Measurements from ENCODE around the gene CD22. TPM values are rescaled to one million over a fixed set of nuclear protein-coding genes. Genes with fewer than 3 reads are reported as not detected.

CD22 gene
- total and polyA plus RNA-seq, 10 of the 15 experiments (the other 5 are each of a cell fraction or from before 2014, with no cell fraction given) = 23.0 to 344 (median 181) TPM

GRCh38 chr19:35346193-35347052 lies 17.4 kb downstream of the CD22 start (continued):
- TF ChIP-seq RCOR1 (conservative IDR thresholded peaks at IDR 0.05; ENCODE audit: low read depth, low read length) = no peak
- peak in 1 of 2 experiments; percentile 57; a peak in 1 of 4 replicates for TF ChIP-seq ETV6 (conservative IDR thresholded peaks at IDR 0.05 in 1 of 2, IDR thresholded peaks at IDR 0.05 in 1 of 2; ENCODE audit: borderline replicate concordance in 1 of 2, low read depth in 1 of 2)
- peak; percentile 98 for TF ChIP-seq NBN (IDR thresholded peaks at IDR 0.05)
- TF ChIP-seq MTA3 (IDR thresholded peaks at IDR 0.05; ENCODE audit: borderline replicate concordance, low read length) = 0 out of 2 replicates have a peak, but pooled peaks have one; percentile 10
- TF ChIP-seq NFYB (IDR thresholded peaks at IDR 0.05; ENCODE audit: insufficient read depth, low read depth, low read length) = no peak
- no peak for TF ChIP-seq BCLAF1 (IDR thresholded peaks at IDR 0.05)
- peak; percentile 20; the same call in 1 of the 2 replicates for TF ChIP-seq CBFB (IDR thresholded peaks at IDR 0.05; ENCODE audit: low read depth)
- TF ChIP-seq MXI1 (IDR thresholded peaks at IDR 0.05; ENCODE audit: low read depth, low read length) = peak; percentile 84
- TF ChIP-seq PRDM15 (CRISPR knock-in tag; IDR thresholded peaks at IDR 0.05) = no peak
- TF ChIP-seq EED (IDR thresholded peaks at IDR 0.05; ENCODE audit: low read depth) = peak; percentile 88
- TF ChIP-seq IRF4 (IDR thresholded peaks at IDR 0.05; ENCODE audit: low read depth, low read length) = peak; percentile 83
- TF ChIP-seq GABPA (IDR thresholded peaks at IDR 0.05; ENCODE audit: low read depth) = no peak
- TF ChIP-seq POLR2A (IDR thresholded peaks at IDR 0.05; ENCODE audit: low read depth, low read length) = no peak; the same call in 1 of the 2 replicates
- 0 out of 2 replicates have a peak, but pooled peaks have one; percentile 42 for TF ChIP-seq NKRF (conservative IDR thresholded peaks at IDR 0.05)
- TF ChIP-seq PBX3 (IDR thresholded peaks at IDR 0.05; ENCODE audit: insufficient replicate concordance, low read depth, low read length) = peak; percentile 4
- peak; percentile 72; the same call in 1 of the 2 replicates for TF ChIP-seq MYB (IDR thresholded peaks at IDR 0.05; ENCODE audit: borderline replicate concordance, low read depth, low read length)
- peak; percentile 5; the same call in 1 of the 2 replicates for TF ChIP-seq NFIC (IDR thresholded peaks at IDR 0.05; ENCODE audit: low read depth, low read length)
- TF ChIP-seq SIX5 (IDR thresholded peaks at IDR 0.05; ENCODE audit: low read depth, low read length, severe bottlenecking) = no peak
- no peak for TF ChIP-seq NFXL1 (IDR thresholded peaks at IDR 0.05; ENCODE audit: borderline replicate concordance)
